Measurements from ENCODE around the gene CNKSR1. TPM values are rescaled to one million over a fixed set of nuclear protein-coding genes. Genes with fewer than 3 reads are reported as not detected.

Gene CNKSR1
- polyA plus RNA-seq, 1 donor from 2014 or later = 2.2 TPM

- Mint-ChIP-seq H3K9me3 (no peaks in the 10 kb centered on the region), H3K27ac (no peak overlapping the region), H3K36me3 (no peaks in the 10 kb centered on the region), H3K4me1 (peaks cover 0 to 2% (median 0%) of the 10 kb centered on the region in 3 donors), H3K4me3 (no peak overlapping the region), H3K27me3 (peaks cover 3% of the 10 kb centered on the region)
These were observed 12.0 kb downstream of the CNKSR1 start for GRCh38 chr1:26189331-26189730.

GRCh38 chr1:26189751-26190275 is 12.5 kb downstream of the CNKSR1 start:
- Mint-ChIP-seq H3K27me3 (peaks cover 3% of the 10 kb centered on the region), H3K4me1 (peaks cover 0 to 2% (median 0%) of the 10 kb centered on the region in 3 donors), H3K36me3 (no peaks in the 10 kb centered on the region), H3K27ac (no peak overlapping the region), H3K4me3 (no peak overlapping the region), H3K9me3 (no peaks in the 10 kb centered on the region)

- Mint-ChIP-seq H3K27ac (peak within 1 kb of the TSS in 1 of 3 donors; percentile 80), H3K4me1 (peaks cover 0 to 2% (median 0%) of the 10 kb centered on the region in 3 donors), H3K4me3 (no peak within 1 kb of the TSS), H3K36me3 (no peaks in the 10 kb centered on the region), H3K9me3 (no peaks in the 10 kb centered on the region), H3K27me3 (peaks cover 3% of the 10 kb centered on the region)
These were observed 13.2 kb downstream of the CNKSR1 start, which contains the start of gene CATSPER4 for GRCh38 chr1:26190373-26190987. CATSPER4 (plus strand) TSS chr1:26190602; CDS start chr1:26190628, 26 bp downstream.

- peaks cover 3% of the 10 kb centered on the region for H3K27me3 Mint-ChIP-seq
- H3K36me3 Mint-ChIP-seq = peaks cover 2% of the 10 kb centered on the region
- H3K4me1 Mint-ChIP-seq = peaks cover 0 to 2% (median 0%) of the 10 kb centered on the region in 3 donors
- no peak overlapping the region for H3K4me3 Mint-ChIP-seq
- H3K9me3 Mint-ChIP-seq = no peaks in the 10 kb centered on the region
- H3K27ac Mint-ChIP-seq = no peak overlapping the region
These were observed 14.4 kb downstream of the CNKSR1 start for GRCh38 chr1:26191739-26192138.

GRCh38 chr1:26195805-26196204 is 18.5 kb downstream of the CNKSR1 start:
- peaks cover 7% of the 10 kb centered on the region for H3K27me3 Mint-ChIP-seq
- H3K4me1 Mint-ChIP-seq = peaks cover 0 to 3% (median 0%) of the 10 kb centered on the region in 3 donors
- no peak overlapping the region for H3K27ac Mint-ChIP-seq
- H3K4me3 Mint-ChIP-seq = no peak overlapping the region
- peaks cover 2% of the 10 kb centered on the region for H3K36me3 Mint-ChIP-seq
- H3K9me3 Mint-ChIP-seq = no peaks in the 10 kb centered on the region

GRCh38 chr1:26197301-26197700 is 20.0 kb downstream of the CNKSR1 start:
- no peaks in the 10 kb centered on the region for H3K9me3 Mint-ChIP-seq
- H3K36me3 Mint-ChIP-seq = peaks cover 2% of the 10 kb centered on the region
- peaks cover 7% of the 10 kb centered on the region for H3K27me3 Mint-ChIP-seq
- H3K27ac Mint-ChIP-seq = no peak overlapping the region
- H3K4me1 Mint-ChIP-seq = peaks cover 0 to 13% (median 10%) of the 10 kb centered on the region in 3 donors
- H3K4me3 Mint-ChIP-seq = no peak overlapping the region

DNA sequence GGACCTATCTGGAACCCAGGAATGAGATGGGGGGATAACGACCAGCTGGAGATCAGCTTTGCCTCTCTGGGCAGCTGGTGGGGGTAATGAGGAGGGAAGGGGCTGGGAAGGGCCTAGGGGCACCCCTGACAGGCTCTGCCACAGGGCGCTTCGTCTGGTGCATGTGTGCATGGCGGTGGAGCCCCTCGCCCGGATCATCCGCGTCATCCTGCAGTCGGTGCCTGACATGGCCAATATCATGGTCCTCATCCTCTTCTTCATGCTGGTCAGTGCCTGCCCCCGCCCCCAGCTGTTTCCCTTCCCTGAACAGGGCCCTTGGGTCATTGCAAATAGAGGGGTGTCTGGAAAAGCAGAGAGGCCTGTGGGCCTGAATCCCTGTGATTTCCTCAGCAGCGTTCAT is 20.5 kb downstream of the CNKSR1 start:
- Mint-ChIP-seq H3K27me3 (peaks cover 5% of the 10 kb centered on the region), H3K4me1 (peaks cover 0 to 13% (median 10%) of the 10 kb centered on the region in 3 donors), H3K4me3 (no peak overlapping the region), H3K36me3 (peaks cover 3% of the 10 kb centered on the region), H3K9me3 (no peaks in the 10 kb centered on the region), H3K27ac (no peak overlapping the region)

DNA sequence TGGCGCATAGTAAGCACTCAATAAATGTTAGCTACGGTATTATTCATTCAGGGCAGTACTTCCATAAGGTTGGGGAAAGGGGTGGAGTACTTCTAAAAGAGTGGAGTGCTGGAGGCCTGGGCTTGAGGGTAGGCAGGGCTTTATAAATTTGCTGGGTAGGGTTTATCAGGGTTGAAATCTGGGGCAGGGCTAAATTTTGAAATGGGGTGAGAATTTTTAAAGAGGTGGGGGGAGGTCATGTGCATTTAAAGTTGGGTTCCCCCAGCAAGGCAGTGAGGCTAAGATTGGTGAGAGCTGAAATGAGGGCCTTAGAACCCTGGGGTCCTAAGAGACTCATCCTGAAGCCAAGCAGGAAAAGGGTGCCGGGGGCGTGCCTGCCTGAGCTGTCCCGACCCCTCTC is 23.1 kb downstream of the CNKSR1 start:
- Mint-ChIP-seq H3K27ac (no peak overlapping the region), H3K27me3 (peaks cover 10% of the 10 kb centered on the region), H3K9me3 (no peaks in the 10 kb centered on the region), H3K4me3 (peak overlapping the region in 1 of 4 donors; percentile 84), H3K4me1 (peaks cover 0 to 13% (median 10%) of the 10 kb centered on the region in 3 donors), H3K36me3 (peaks cover 3% of the 10 kb centered on the region)

DNA sequence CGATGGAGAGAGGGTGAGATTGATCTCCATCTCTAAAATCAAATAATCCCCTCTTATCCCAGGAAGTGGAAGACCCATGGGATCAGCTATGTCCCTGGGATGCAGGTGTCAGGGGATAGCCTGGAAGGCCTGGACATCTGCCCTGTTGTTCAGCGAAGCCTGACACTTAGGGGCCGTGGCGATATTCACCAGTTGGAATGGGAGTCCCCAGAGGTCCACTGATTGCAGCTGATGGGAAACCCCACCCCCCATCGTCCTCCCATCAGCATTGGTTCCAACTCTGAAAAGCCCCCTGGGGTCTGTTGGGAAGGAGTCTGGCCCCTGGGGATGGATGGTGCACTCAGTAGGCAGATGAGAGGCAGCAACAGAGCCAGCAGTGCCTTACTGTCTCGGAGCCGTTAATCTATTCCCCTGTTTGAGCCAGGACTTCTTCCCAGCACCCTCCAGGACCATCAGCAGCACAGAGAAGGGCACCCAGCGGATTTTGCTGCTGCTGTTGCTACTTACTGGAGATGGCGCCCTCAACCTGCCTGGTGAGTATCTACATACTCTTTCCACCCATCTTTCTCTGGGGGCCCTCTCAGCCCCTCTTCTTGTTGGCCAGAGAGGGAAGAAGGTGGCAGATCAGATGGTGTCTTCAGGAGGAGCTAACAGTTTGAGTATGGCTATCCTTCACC is 26.5 kb downstream of the CNKSR1 start:
- H3K4me3 Mint-ChIP-seq = no peak overlapping the region
- peaks cover 0 to 13% (median 10%) of the 10 kb centered on the region in 3 donors for H3K4me1 Mint-ChIP-seq

DNA sequence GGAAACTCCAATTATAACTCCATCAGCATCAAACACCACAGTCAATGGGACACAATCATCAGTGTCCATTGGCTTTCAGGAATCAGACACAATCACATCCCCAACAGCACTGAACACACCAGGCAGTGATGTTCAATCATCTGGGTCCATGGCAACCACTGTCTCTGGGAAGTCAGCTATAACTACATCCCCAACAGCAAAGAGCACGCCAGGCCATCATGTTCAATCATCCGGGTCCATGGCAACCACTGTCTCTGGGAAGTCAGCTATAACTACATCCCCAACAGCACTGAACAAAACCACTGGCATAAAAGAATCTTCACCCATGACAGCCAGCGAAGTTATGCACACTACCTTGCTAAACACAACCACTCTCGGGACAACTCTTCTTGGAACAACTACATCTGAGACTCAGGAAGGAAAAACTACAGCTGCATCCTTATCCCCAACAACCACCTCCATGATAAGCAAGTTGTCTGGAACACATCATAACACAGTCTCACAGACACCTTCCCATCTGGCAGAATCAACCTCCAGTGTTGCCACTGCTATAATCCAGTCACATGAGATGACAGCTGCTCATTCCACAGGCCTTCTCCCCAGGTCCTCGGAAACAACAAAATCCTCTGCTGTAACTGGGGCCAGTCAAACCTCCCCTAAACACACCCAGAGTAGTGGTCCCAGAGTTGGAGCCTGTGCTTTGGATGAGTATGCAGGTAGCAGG is 33.0 kb downstream of the CNKSR1 start:
- Mint-ChIP-seq H3K4me3 (no peak overlapping the region), H3K9me3 (no peaks in the 10 kb centered on the region), H3K27me3 (peaks cover 4% of the 10 kb centered on the region), H3K4me1 (no peaks in the 10 kb centered on the region), H3K36me3 (no peaks in the 10 kb centered on the region), H3K27ac (no peak overlapping the region)

More for the DNA sequence above, 26.5 kb downstream of the CNKSR1 start:
- H3K27me3 Mint-ChIP-seq = peaks cover 12% of the 10 kb centered on the region
- H3K27ac Mint-ChIP-seq = no peak overlapping the region
- H3K9me3 Mint-ChIP-seq = no peaks in the 10 kb centered on the region
- H3K36me3 Mint-ChIP-seq = peaks cover 1% of the 10 kb centered on the region

DNA sequence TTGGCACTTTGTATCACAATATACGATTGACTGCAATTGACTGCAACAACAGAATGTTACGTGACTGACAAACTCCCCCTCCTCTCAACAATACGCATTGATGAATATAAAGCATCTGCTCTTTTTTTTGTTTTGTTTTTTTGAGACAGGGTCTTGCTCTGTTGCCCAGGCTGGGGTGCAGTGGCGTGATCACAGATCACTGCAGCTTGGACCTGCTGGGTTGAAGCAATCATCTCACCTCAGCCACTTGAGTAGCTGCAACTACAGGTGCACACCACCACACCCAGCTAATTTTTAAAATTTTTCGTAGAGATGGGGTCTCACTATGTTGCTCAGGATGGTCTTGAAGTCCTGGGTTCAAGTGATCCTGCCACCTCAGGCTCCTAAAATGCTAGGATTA is 35.4 kb downstream of the CNKSR1 start:
- Mint-ChIP-seq H3K36me3 (no peaks in the 10 kb centered on the region), H3K4me3 (no peak overlapping the region), H3K27me3 (peaks cover 2% of the 10 kb centered on the region), H3K4me1 (no peaks in the 10 kb centered on the region), H3K27ac (no peak overlapping the region), H3K9me3 (no peaks in the 10 kb centered on the region)

GRCh38 chr1:26213335-26213905 is 36.1 kb downstream of the CNKSR1 start:
- no peak overlapping the region for H3K27ac Mint-ChIP-seq
- no peaks in the 10 kb centered on the region for H3K36me3 Mint-ChIP-seq
- no peaks in the 10 kb centered on the region for H3K4me1 Mint-ChIP-seq
- no peak overlapping the region for H3K4me3 Mint-ChIP-seq
- no peaks in the 10 kb centered on the region for H3K9me3 Mint-ChIP-seq
- H3K27me3 Mint-ChIP-seq = peaks cover 2% of the 10 kb centered on the region

- Mint-ChIP-seq H3K36me3 (no peaks in the 10 kb centered on the region), H3K4me3 (no peak overlapping the region), H3K27me3 (peaks cover 4% of the 10 kb centered on the region), H3K27ac (no peak overlapping the region), H3K9me3 (no peaks in the 10 kb centered on the region), H3K4me1 (no peaks in the 10 kb centered on the region)
These were observed 38.0 kb downstream of the CNKSR1 start for GRCh38 chr1:26215246-26215645.

GRCh38 chr1:26218906-26219494 is 41.7 kb downstream of the CNKSR1 start:
- Mint-ChIP-seq H3K27me3 (peaks cover 8% of the 10 kb centered on the region), H3K9me3 (no peaks in the 10 kb centered on the region), H3K36me3 (no peaks in the 10 kb centered on the region), H3K4me3 (no peak overlapping the region), H3K4me1 (no peaks in the 10 kb centered on the region), H3K27ac (no peak overlapping the region)

Data from IgD-negative memory B cell (primary cell).